SK-N-SH (cell line): ENCODE data around the gene ING1. TPM values are rescaled to one million over a fixed set of nuclear protein-coding genes. Genes with fewer than 3 reads are reported as not detected.

Experiments used
- CTCF ChIA-PET: fragments of 300-600, 350-600 bp; formaldehyde crosslinking; extraction: SDS; loops from one replicate; lab custom pipeline; 2021; lab: Yijun Ruan, JAX
- POLR2A ChIA-PET: fragments of 350-600 bp; sonication (Branson Sonifier 250); formaldehyde crosslinking; extraction: SDS; loops from one replicate; lab custom pipeline; 2020; ENCODE audit warnings: antibody characterized with exemption, inconsistent platforms; lab: Yijun Ruan, JAX
- DNase-seq: peaks from one replicate; pipeline ENCODE4 v3.0.0; 2012
- H2AFZ ChIP-seq: fragments of 200-600 bp; sonication (generic); 2 replicates; pipeline ENCODE4 v1.8.1; 2016; ENCODE audit warnings: antibody characterized with exemption, mild to moderate bottlenecking, low read depth
- H3F3A ChIP-seq: fragments of 200-600 bp; sonication (generic); replicated peaks from 2 replicates; pipeline ENCODE3; 2016; ENCODE audit warnings: antibody characterized with exemption, mild to moderate bottlenecking; ENCODE audit not compliant: insufficient read depth
- H3K27ac ChIP-seq, 2 experiments: fragments of 200-500 bp in 1 of 2; fragments of 200-600 bp in 1 of 2; sonication (Bioruptor generic) in 1 of 2; sonication (generic), shearing (Covaris generic) in 1 of 2; 2 replicates each; pipeline versions ENCODE4 v1.5.1 to v1.6.1; 2014 to 2016; ENCODE audit warnings: low read depth in 2 of 2, inconsistent platforms in 1 of 2, low read length in 1 of 2, mild to moderate bottlenecking in 1 of 2, mixed read lengths in 1 of 2
- H3K27me3 ChIP-seq: fragments of 200-600 bp; sonication (generic), shearing (Covaris generic); 2 replicates; pipeline ENCODE4 v1.6.1; 2016; ENCODE audit warnings: mixed run types; ENCODE audit not compliant: insufficient read depth
- H3K36me3 ChIP-seq, 2 experiments: fragments of 200-500 bp in 1 of 2; fragments of 200-600 bp in 1 of 2; sonication (Bioruptor generic) in 1 of 2; sonication (generic) in 1 of 2; replicated peaks in 1 of 2; 2 replicates each; pipeline versions ENCODE3 to v1.5.1; 2014 to 2016; ENCODE audit warnings: low read length in 1 of 2, mild to moderate bottlenecking in 1 of 2; ENCODE audit not compliant: insufficient read depth in 2 of 2, control insufficient read depth in 1 of 2
- H3K4me1 ChIP-seq, 2 experiments: fragments of 200-500 bp in 1 of 2; fragments of 200-600 bp in 1 of 2; sonication (Bioruptor generic) in 1 of 2; sonication (generic), shearing (Covaris generic) in 1 of 2; 2 replicates each; pipeline versions ENCODE4 v1.5.1 to v1.6.1; 2014 to 2016; ENCODE audit warnings: low read depth in 1 of 2, low read length in 1 of 2, mixed run types in 1 of 2; ENCODE audit not compliant: insufficient read depth in 2 of 2, control insufficient read depth in 1 of 2
- H3K4me2 ChIP-seq: fragments of 200-600 bp; sonication (generic), shearing (Covaris generic); 2 replicates; pipeline ENCODE4 v1.6.1; 2017; ENCODE audit warnings: mixed run types
- H3K4me3 ChIP-seq, 2 experiments: fragments of 200-500 bp in 1 of 2; fragments of 200-600 bp in 1 of 2; sonication (Bioruptor generic) in 1 of 2; sonication (generic), shearing (Covaris generic) in 1 of 2; 2 replicates each; pipeline versions ENCODE4 v1.5.1 to v1.8.1; 2014 to 2016; ENCODE audit warnings: low read depth in 2 of 2, inconsistent platforms in 1 of 2, low read length in 1 of 2, mild to moderate bottlenecking in 1 of 2, mixed read lengths in 1 of 2, moderate library complexity in 1 of 2
- H3K79me2 ChIP-seq: fragments of 200-600 bp; sonication (generic); 2 replicates; pipeline ENCODE4 v1.8.1; 2017; ENCODE audit warnings: mild to moderate bottlenecking; ENCODE audit not compliant: insufficient read depth
- H3K9ac ChIP-seq: fragments of 200-600 bp; sonication (generic); 2 replicates; pipeline ENCODE4 v1.6.1; 2017; ENCODE audit warnings: mixed run types
- H3K9me2 ChIP-seq: fragments of 200-600 bp; sonication (generic); 2 replicates; pipeline ENCODE4 v1.6.1; 2017; ENCODE audit warnings: mixed run types
- H3K9me3 ChIP-seq: fragments of 200-600 bp; sonication (generic); 2 replicates; pipeline ENCODE4 v1.6.1; 2017; ENCODE audit warnings: mixed run types, mild to moderate bottlenecking, moderate library complexity
- H4K20me1 ChIP-seq: fragments of 200-600 bp; sonication (generic); 2 replicates; pipeline ENCODE4 v1.6.1; 2017; ENCODE audit warnings: mild to moderate bottlenecking, mixed run types; ENCODE audit not compliant: insufficient read depth
- CHD2 ChIP-seq: fragments of 150-350 bp; IDR thresholded peaks from 2 replicates; pipeline ENCODE4 v1.6.1; 2018; ENCODE audit warnings: low read length; ENCODE audit not compliant: partially characterized antibody
- EP300 ChIP-seq, 2 experiments: IDR thresholded peaks; 2 replicates each; pipeline versions ENCODE4 v1.4.0 to v1.6.1; 2012; ENCODE audit warnings: borderline replicate concordance in 1 of 2, low read depth in 1 of 2, low read length in 1 of 2
- FOSL2 ChIP-seq: IDR thresholded peaks from 2 replicates; pipeline ENCODE4 v1.4.0; 2012; ENCODE audit warnings: low read depth, mild to moderate bottlenecking, moderate library complexity, borderline replicate concordance
- GATA2 ChIP-seq: sonication (generic); formaldehyde crosslinking; IDR thresholded peaks from 2 replicates; pipeline ENCODE4 v1.5.0; 2020; ENCODE audit warnings: mild to moderate bottlenecking, missing genetic modification reagents
- MAX ChIP-seq: IDR thresholded peaks from 2 replicates; pipeline ENCODE4 v1.4.0; 2012; ENCODE audit warnings: low read depth
- MXI1 ChIP-seq: IDR thresholded peaks from 2 replicates; pipeline ENCODE4 v1.6.1; 2012; ENCODE audit warnings: mild to moderate bottlenecking, low read depth, low read length, improper control_type of control experiment
- REST ChIP-seq: IDR thresholded peaks from 2 replicates; pipeline ENCODE4 v1.6.1; 2012; ENCODE audit warnings: mild to moderate bottlenecking, low read depth, low read length, moderate library complexity
- RXRA ChIP-seq: IDR thresholded peaks from 2 replicates; pipeline ENCODE4 v1.4.0; 2012; ENCODE audit warnings: low read depth, mild to moderate bottlenecking, borderline replicate concordance
- SIN3A ChIP-seq: IDR thresholded peaks from 2 replicates; pipeline ENCODE4 v1.6.1; 2012; ENCODE audit warnings: low read depth, mild to moderate bottlenecking, low read length, moderate library complexity, borderline replicate concordance
- TAF1 ChIP-seq: IDR thresholded peaks from 2 replicates; pipeline ENCODE4 v1.6.1; 2012; ENCODE audit warnings: low read depth, mild to moderate bottlenecking, low read length, moderate library complexity, borderline replicate concordance
- YY1 ChIP-seq: IDR thresholded peaks from 2 replicates; pipeline ENCODE4 v1.4.0; 2012; ENCODE audit warnings: low read depth, mild to moderate bottlenecking
- WGBS: methylation state at CpG from one replicate; pipeline ENCODE4 v1.1.6; 2017; ENCODE audit warnings: low lambda C conversion rate; 5-methylcytosine and 5-hydroxymethylcytosine counted together
- polyA plus RNA-seq, 3 experiments: library from polyadenylated mRNA; depleted of rRNA; stranded (reverse); fragments of >200 nt; gene quantifications; 2 replicates each; pipeline ENCODE4 v1.2.3, GENCODE V29; 2012

The ING1 gene
- polyA plus RNA-seq, 1 of the 3 experiments (the other 2 are of a cell fraction): 25.4 TPM

GRCh38 chr13:110748271-110748670 lies 34.8 kb downstream of the ING1 start:
- TF ChIP-seq CHD2: no peak
- TF ChIP-seq YY1: no peak
- no peak for TF ChIP-seq GATA2 (CRISPR knock-in tag)
- TF ChIP-seq RXRA: no peak
- TF ChIP-seq FOSL2: no peak
- TF ChIP-seq EP300 (IDR thresholded peaks at IDR 0.05; ENCODE audit: borderline replicate concordance in 1 of 2, low read depth in 1 of 2, low read length in 1 of 2): no peak
- no peak for TF ChIP-seq SIN3A
- TF ChIP-seq, all 33 proteins: peak for 0
- Histone ChIP-seq H3K79me2 (no peaks in the 10 kb centered on the region), H3K9me2 (no peaks in the 10 kb centered on the region), H3K9me3 (peaks cover 13% of the 10 kb centered on the region), H3K27me3 (no peaks in the 10 kb centered on the region), H4K20me1 (no peaks in the 10 kb centered on the region), H3K9ac (no peak overlapping the region), H3K4me1 (no peaks in the 10 kb centered on the region), H3F3A (no peaks in the 10 kb centered on the region), H3K4me3 (no peak overlapping the region), H3K4me2 (no peak overlapping the region), H2AFZ (no peak overlapping the region), H3K27ac (no peak overlapping the region), H3K36me3 (no peaks in the 10 kb centered on the region)
- WGBS: 68% methylated on average over 4 of the region's 4 CpGs
- no peak for DNase-seq
- ChIA-PET CTCF (no interaction called here), POLR2A (no interaction called here)

GRCh38 chr13:110756219-110756631 lies 42.7 kb downstream of the ING1 start:
- H3K4me3 ChIP-seq: no peak overlapping the region
- WGBS: 61% methylated on average over 3 of the region's 3 CpGs
- H3F3A ChIP-seq: no peaks in the 10 kb centered on the region
- no peaks in the 10 kb centered on the region for H3K36me3 ChIP-seq
- DNase-seq: no peak
- H2AFZ ChIP-seq: no peak overlapping the region
- H3K27ac ChIP-seq: no peak overlapping the region
- H4K20me1 ChIP-seq: no peaks in the 10 kb centered on the region
- ChIA-PET CTCF (interaction anchor here (0.9 kb wide), 1 partner anchor 25 kb away, joined by 3 read pairs; no protein-coding TSS in a partner anchor), POLR2A (no interaction called here)
- H3K9me2 ChIP-seq: no peaks in the 10 kb centered on the region
- no peak overlapping the region for H3K9ac ChIP-seq
- no peak overlapping the region for H3K4me2 ChIP-seq
- no peak for TF ChIP-seq MAX
- no peak for TF ChIP-seq CHD2
- no peak for TF ChIP-seq TAF1
- no peak for TF ChIP-seq MXI1
- no peak for TF ChIP-seq REST
- H3K27me3 ChIP-seq: no peaks in the 10 kb centered on the region
- no peaks in the 10 kb centered on the region for H3K4me1 ChIP-seq
- peaks cover 7% of the 10 kb centered on the region for H3K9me3 ChIP-seq
- H3K79me2 ChIP-seq: no peaks in the 10 kb centered on the region
